GM18951 (cell line): ENCODE measurements around the gene RSKR.
"Not testable (repeated sequence)": the region's sequence is repeated elsewhere in the genome, so short reads cannot be mapped to it uniquely, and the experiment has no call there.

ENCODE experiments used
- POLR2A ChIP-seq: IDR thresholded peaks from 4 replicates; pipeline ENCODE4 v1.6.1; 2011; ENCODE audit warnings: mild to moderate bottlenecking; ENCODE audit not compliant: insufficient read length, insufficient read depth; ENCODE audit errors: extremely low read depth
- in situ Hi-C: fragments of 300-500 bp; cut with MboI; formaldehyde crosslinking; loops from one replicate; pipeline ENCODE4 v1.12.0; 2022; ENCODE audit warnings: low sequenced_read_pairs, mixed read lengths, inconsistent platforms; ENCODE audit not compliant: unreplicated experiment

The RSKR gene

GRCh38 chr17:28578246-28579195, 35.5 kb downstream of the RSKR start:
- in situ Hi-C loops, result no loop called here
- TF ChIP-seq POLR2A, result no peak

- in situ Hi-C loops, result no loop called here
- no peak for TF ChIP-seq POLR2A
Observed at GRCh38 chr17:28577466-28577824, 36.5 kb downstream of the RSKR start.

- peak; percentile 82 for TF ChIP-seq POLR2A
- in situ Hi-C loops, result no loop called here
Observed at GRCh38 chr17:28576758-28577465, 37.1 kb downstream of the RSKR start, which contains the start of gene ALDOC. Gene ALDOC (minus strand): TSS chr17:28576895. CDS start chr17:28575532, 1,363 bp downstream.

- in situ Hi-C loops, result not testable (repeated sequence)
Observed at GRCh38 chr17:28576016-28576415, 38.0 kb downstream of the RSKR start.

GRCh38 chr17:28575126-28575795, 38.7 kb downstream of the RSKR start:
- in situ Hi-C loops, result no loop called here
- TF ChIP-seq POLR2A, result no peak

GRCh38 chr17:28574526-28574925, 39.5 kb downstream of the RSKR start:
- in situ Hi-C loops, result no loop called here
- no peak for TF ChIP-seq POLR2A

- TF ChIP-seq POLR2A, result no peak
- in situ Hi-C loops, result no loop called here
Observed at GRCh38 chr17:28573966-28574480, 40.0 kb downstream of the RSKR start.

GRCh38 chr17:28573521-28573920, 40.5 kb downstream of the RSKR start:
- no peak for TF ChIP-seq POLR2A
- in situ Hi-C loops, result no loop called here

GRCh38 chr17:28573040-28573380, 41.0 kb downstream of the RSKR start:
- in situ Hi-C loops, result no loop called here
- TF ChIP-seq POLR2A, result no peak

- in situ Hi-C loops, result no loop called here
Observed at GRCh38 chr17:28572259-28573039, 41.5 kb downstream of the RSKR start.

GRCh38 chr17:28571361-28572122, 42.4 kb downstream of the RSKR start, which contains the start of gene PIGS:
Gene PIGS (minus strand): TSS chr17:28571524. CDS start chr17:28571496, 28 bp downstream.
- in situ Hi-C loops, result no loop called here

More at GRCh38 chr17:28572259-28573039, 41.5 kb downstream of the RSKR start:
- no peak for TF ChIP-seq POLR2A

More at GRCh38 chr17:28571361-28572122, 42.4 kb downstream of the RSKR start, which contains the start of gene PIGS:
- TF ChIP-seq POLR2A, result peak; percentile 90
